ENCODE measurements around the gene LRRFIP1. TPM values are rescaled to one million over a fixed set of nuclear protein-coding genes. Genes with fewer than 3 reads are reported as not detected.

The LRRFIP1 gene
- total and polyA plus RNA-seq, 2 of the 13 experiments (the other 11 are each of a cell fraction or from before 2014, with no cell fraction given): 15.9 to 40.5 TPM

- TF ChIP-seq ZNF318 (CRISPR knock-in tag; IDR thresholded peaks at IDR 0.05) (no peak), FOXA3 (CRISPR knock-in tag; IDR thresholded peaks at IDR 0.05) (peak; percentile 33; the same call in 1 of the 2 replicates), MIER2 (CRISPR knock-in tag; IDR thresholded peaks at IDR 0.05) (peak; percentile 43; the same call in 1 of the 2 replicates), ZNF543 (CRISPR knock-in tag; IDR thresholded peaks at IDR 0.05) (no peak), ZNF205 (CRISPR knock-in tag; IDR thresholded peaks at IDR 0.05) (no peak; the same call in 1 of the 2 replicates), ZBTB42 (CRISPR knock-in tag; IDR thresholded peaks at IDR 0.05) (no peak), MAFG (CRISPR knock-in tag; IDR thresholded peaks at IDR 0.05) (no peak), SYNCRIP (IDR thresholded peaks at IDR 0.05; ENCODE audit: insufficient read depth, low read depth, low read length) (no peak), ZFP36 (IDR thresholded peaks at IDR 0.05; ENCODE audit: borderline replicate concordance, low read depth, low read length, partially characterized antibody) (no peak), ZSCAN9 (CRISPR knock-in tag; IDR thresholded peaks at IDR 0.05; ENCODE audit: borderline replicate concordance) (0 out of 2 replicates have a peak, but pooled peaks have one; percentile 57), CENPBD1 (CRISPR knock-in tag; IDR thresholded peaks at IDR 0.05; ENCODE audit: borderline replicate concordance, low read depth) (no peak), ZNF317 (CRISPR knock-in tag; IDR thresholded peaks at IDR 0.05) (0 out of 2 replicates have a peak, but pooled peaks have one; percentile 54), SMC3 (IDR thresholded peaks at IDR 0.05; ENCODE audit: low read length) (peak; percentile 65; the same call in 1 of the 2 replicates), ZBTB7B (CRISPR knock-in tag; IDR thresholded peaks at IDR 0.05) (peak; percentile 75), SP140L (CRISPR knock-in tag; IDR thresholded peaks at IDR 0.05; ENCODE audit: borderline replicate concordance) (0 out of 2 replicates have a peak, but pooled peaks have one; percentile 61), ZNF382 (CRISPR knock-in tag; IDR thresholded peaks at IDR 0.05; ENCODE audit: borderline replicate concordance) (no peak), MED8 (CRISPR knock-in tag; IDR thresholded peaks at IDR 0.05; ENCODE audit: insufficient replicate concordance) (no peak), FLYWCH1 (CRISPR knock-in tag; IDR thresholded peaks at IDR 0.05) (no peak), KAT8 (CRISPR knock-in tag; IDR thresholded peaks at IDR 0.05) (0 out of 2 replicates have a peak, but pooled peaks have one; percentile 24), RXRB (CRISPR knock-in tag; IDR thresholded peaks at IDR 0.05; ENCODE audit: borderline replicate concordance) (peak; percentile 29; the same call in 1 of the 2 replicates), STAG1 (CRISPR knock-in tag; IDR thresholded peaks at IDR 0.05) (peak; percentile 51), ZFYVE20 (CRISPR knock-in tag; IDR thresholded peaks at IDR 0.05; ENCODE audit: borderline replicate concordance, low read depth) (no peak), CHCHD3 (CRISPR knock-in tag; IDR thresholded peaks at IDR 0.05) (no peak)
These were observed 164.8 kb downstream of the LRRFIP1 start (continued) for GRCh38 chr2:237791977-237792727.

Measured in HepG2 (cell line).